HepG2 (cell line): ENCODE measurements around the gene IQCH. TPM values are rescaled to one million over a fixed set of nuclear protein-coding genes. Genes with fewer than 3 reads are reported as not detected.

Experiments
- NFE2L1 ChIP-seq: sonication (generic); formaldehyde crosslinking; IDR thresholded peaks from 2 replicates; pipeline ENCODE4 v1.4.0; 2020; ENCODE audit warnings: missing genetic modification reagents, mild to moderate bottlenecking, borderline replicate concordance
- NFYB ChIP-seq: sonication (generic); formaldehyde crosslinking; IDR thresholded peaks from 2 replicates; pipeline ENCODE4 v1.4.0; 2020; ENCODE audit warnings: missing genetic modification reagents
- TCF7 ChIP-seq: sonication (generic); IDR thresholded peaks from 2 replicates; pipeline ENCODE4 v1.6.1; 2016; ENCODE audit warnings: antibody characterized with exemption, low read depth
- ZBED4 ChIP-seq: sonication (generic); formaldehyde crosslinking; IDR thresholded peaks from 2 replicates; pipeline ENCODE4 v1.4.0; 2020; ENCODE audit warnings: missing genetic modification reagents, borderline replicate concordance
- ZFP82 ChIP-seq: sonication (generic); formaldehyde crosslinking; IDR thresholded peaks from 2 replicates; pipeline ENCODE4 v1.5.1; 2020; ENCODE audit warnings: mild to moderate bottlenecking, missing genetic modification reagents, borderline replicate concordance
- ZHX2 ChIP-seq, 2 experiments: sonication (generic) in 1 of 2; formaldehyde crosslinking in 1 of 2; IDR thresholded peaks; 2 replicates each; pipeline versions ENCODE4 v1.6.1 to v1.9.0; 2014 to 2022; ENCODE audit warnings: antibody characterized with exemption in 1 of 2, borderline replicate concordance in 1 of 2, inconsistent platforms in 1 of 2, low read depth in 1 of 2, missing genetic modification reagents in 1 of 2
- ZNF580 ChIP-seq: IDR thresholded peaks from 2 replicates; pipeline ENCODE4 v1.6.1; 2016; ENCODE audit warnings: low read depth, borderline replicate concordance
- ZNF775 ChIP-seq: sonication (generic); formaldehyde crosslinking; IDR thresholded peaks from 2 replicates; pipeline ENCODE4 v1.4.0; 2020; ENCODE audit warnings: missing genetic modification reagents, mild to moderate bottlenecking, moderate library complexity, borderline replicate concordance
- ZSCAN5A ChIP-seq: sonication (generic); formaldehyde crosslinking; IDR thresholded peaks from 2 replicates; pipeline ENCODE4 v1.8.0; 2022; ENCODE audit warnings: mild to moderate bottlenecking, missing genetic modification reagents, borderline replicate concordance
- polyA plus RNA-seq, 8 experiments: library from polyadenylated mRNA; depleted of rRNA in 3 of 8; stranded (reverse) in 7 of 8; unstranded in 1 of 8; fragments of >200 nt; fragmentation: Illumina TruSeq in 4 of 8; extraction: Trizol in 4 of 8; gene quantifications; 2 replicates each; pipeline versions ENCODE4 v1.2.1 to v1.2.3, GENCODE V29; 2011 to 2016; ENCODE audit warnings: low read depth in 4 of 8, missing spikeins in 1 of 8, mixed read lengths in 1 of 8; ENCODE audit not compliant: insufficient read depth in 1 of 8
- total RNA-seq, 5 experiments: library from RNA; depleted of rRNA; stranded (reverse); fragments of >200 nt; fragmentation: Illumina TruSeq; extraction: Trizol; gene quantifications; 2 replicates each; pipeline ENCODE4 v1.2.3, GENCODE V29; 2016; ENCODE audit warnings: low read depth in 1 of 5

The IQCH gene
- total and polyA plus RNA-seq, 2 of the 13 experiments (the other 11 are each of a cell fraction or from before 2014, with no cell fraction given), result 0.16 to 0.55 TPM

- TF ChIP-seq ZHX2 (IDR thresholded peaks at IDR 0.05; ENCODE audit: low read depth) (no peak), ZHX2 (CRISPR knock-in tag; IDR thresholded peaks at IDR 0.05; ENCODE audit: borderline replicate concordance) (no peak), TCF7 (no peak), NFYB (CRISPR knock-in tag) (no peak), ZSCAN5A (CRISPR knock-in tag) (no peak), ZFP82 (CRISPR knock-in tag) (no peak), ZNF775 (CRISPR knock-in tag) (no peak), ZBED4 (CRISPR knock-in tag) (no peak), ZNF580 (CRISPR knock-in tag) (no peak), NFE2L1 (CRISPR knock-in tag) (no peak)
Observed at GRCh38 chr15:67403428-67404154, 149.0 kb downstream of the IQCH start (continued).
